NCI-H2107 treated with DMSO at 0.1 percent for 48 hours (cell line): ENCODE results near the gene RORB.
"Not testable (repeated sequence)": the region's sequence is repeated elsewhere in the genome, so short reads cannot be mapped to it uniquely, and the experiment has no call there.

Experiments used
- DNase-seq: peaks from one replicate; lab custom pipeline; 2025; ENCODE audit not compliant: unreplicated experiment; lab: John Stamatoyannopoulos, UW

RORB gene

GRCh38 chr9:74512416-74512815 is 15.3 kb downstream of the RORB start:
- no peak for DNase-seq

- DNase-seq, result no peak
Measured at GRCh38 chr9:74513221-74513620, 16.1 kb downstream of the RORB start.

- DNase-seq, result no peak
Measured at GRCh38 chr9:74517188-74517587, 20.1 kb downstream of the RORB start.

GRCh38 chr9:74519419-74519818 is 22.3 kb downstream of the RORB start:
- no peak for DNase-seq

DNA sequence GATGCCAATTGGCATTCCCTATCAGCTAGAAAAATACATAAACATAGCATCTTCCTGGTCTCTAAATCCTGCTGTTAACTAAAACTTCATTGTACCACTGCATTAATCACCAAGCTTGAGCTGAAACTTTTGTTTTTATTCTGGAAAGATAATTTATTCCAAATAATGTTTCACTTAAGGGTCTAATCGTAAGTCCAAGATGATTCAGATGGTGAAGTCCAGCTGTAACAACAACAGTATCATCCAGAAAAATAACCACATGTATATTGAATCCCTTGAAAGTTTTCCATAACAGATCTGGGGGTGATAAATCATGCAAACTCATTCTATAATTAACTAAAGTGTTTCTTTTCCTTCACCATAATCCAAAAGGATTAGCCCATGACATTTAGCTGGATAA is 23.9 kb downstream of the RORB start:
- no peak for DNase-seq

DNA sequence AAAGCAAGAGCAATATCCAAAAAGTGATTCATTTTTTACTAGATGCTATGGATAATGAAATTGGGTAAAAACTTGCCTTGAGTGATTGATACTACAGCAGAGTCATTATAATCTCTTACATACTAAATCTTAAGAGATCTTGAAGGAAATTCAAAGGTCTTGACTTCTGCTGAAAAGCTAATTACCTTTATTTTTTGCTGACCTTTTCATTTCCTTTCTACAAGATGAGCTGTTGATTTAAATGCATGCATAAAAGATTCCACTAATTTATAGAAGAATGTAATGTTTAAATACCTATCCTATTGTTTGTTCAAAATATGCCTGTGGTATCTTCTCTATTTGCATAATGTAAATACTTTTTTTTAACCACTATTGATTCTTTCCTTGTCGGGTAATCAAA is 27.2 kb downstream of the RORB start:
- no peak for DNase-seq

GRCh38 chr9:74526215-74526614 is 29.1 kb downstream of the RORB start:
- no peak for DNase-seq

- no peak for DNase-seq
Measured at GRCh38 chr9:74527718-74528117, 30.6 kb downstream of the RORB start.

DNA sequence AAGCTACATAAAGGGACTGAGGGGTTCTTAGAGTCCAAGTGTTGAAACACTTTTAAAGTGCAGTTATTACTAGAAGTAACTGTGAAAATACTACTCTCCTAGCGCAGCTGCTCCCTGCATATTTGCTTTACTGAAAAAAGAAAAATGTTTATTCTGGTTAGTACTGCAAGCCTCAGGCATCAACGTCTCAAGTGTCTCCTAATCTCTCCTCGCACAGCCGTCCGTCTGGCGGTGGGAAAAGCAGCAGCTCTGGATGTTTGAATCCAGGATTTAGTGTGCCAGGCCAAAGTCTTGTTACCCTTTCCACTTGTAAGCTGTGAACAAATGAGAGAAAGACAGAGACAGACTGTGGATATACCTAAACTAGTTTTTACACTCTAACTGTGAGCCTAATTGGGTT is 31.1 kb downstream of the RORB start:
- no peak for DNase-seq

GRCh38 chr9:74530458-74530857 is 33.3 kb downstream of the RORB start:
- not testable (repeated sequence) for DNase-seq

- no peak for DNase-seq
Measured at GRCh38 chr9:74533253-74533652, 36.1 kb downstream of the RORB start.

GRCh38 chr9:74534841-74535240 is 37.7 kb downstream of the RORB start:
- DNase-seq, result no peak

GRCh38 chr9:74543145-74543544 is 46.0 kb downstream of the RORB start:
- no peak for DNase-seq

GRCh38 chr9:74551266-74551665 is 54.1 kb downstream of the RORB start:
- no peak for DNase-seq

- DNase-seq, result peak; percentile 28
Measured at GRCh38 chr9:74554751-74555419, 57.8 kb downstream of the RORB start.

DNA sequence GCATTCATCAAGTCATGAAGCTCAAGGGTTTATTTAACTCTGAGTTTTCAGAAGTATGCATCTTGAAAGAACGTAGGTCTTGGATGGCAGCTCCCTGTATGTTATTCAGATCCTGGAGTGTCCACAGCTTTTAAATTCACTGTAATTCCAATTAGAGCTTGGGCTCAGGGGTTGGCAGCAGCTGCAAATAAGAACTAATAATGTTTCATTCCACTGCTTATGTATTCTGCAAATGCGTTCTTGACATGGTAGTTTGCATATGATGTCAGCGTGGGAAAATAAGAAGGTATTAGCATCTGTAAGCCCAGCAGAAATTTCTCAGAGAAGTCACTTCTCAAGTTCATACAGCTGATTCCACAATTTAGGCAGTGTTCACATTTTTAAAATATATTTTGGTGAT is 58.4 kb downstream of the RORB start:
- no peak for DNase-seq

- no peak for DNase-seq
Measured at GRCh38 chr9:74556685-74557084, 59.5 kb downstream of the RORB start.

GRCh38 chr9:74557571-74557970 is 60.4 kb downstream of the RORB start:
- DNase-seq, result no peak

GRCh38 chr9:74562611-74563010 is 65.5 kb downstream of the RORB start:
- no peak for DNase-seq

GRCh38 chr9:74570879-74571512 is 73.9 kb downstream of the RORB start:
- DNase-seq, result peak; percentile 4

DNA sequence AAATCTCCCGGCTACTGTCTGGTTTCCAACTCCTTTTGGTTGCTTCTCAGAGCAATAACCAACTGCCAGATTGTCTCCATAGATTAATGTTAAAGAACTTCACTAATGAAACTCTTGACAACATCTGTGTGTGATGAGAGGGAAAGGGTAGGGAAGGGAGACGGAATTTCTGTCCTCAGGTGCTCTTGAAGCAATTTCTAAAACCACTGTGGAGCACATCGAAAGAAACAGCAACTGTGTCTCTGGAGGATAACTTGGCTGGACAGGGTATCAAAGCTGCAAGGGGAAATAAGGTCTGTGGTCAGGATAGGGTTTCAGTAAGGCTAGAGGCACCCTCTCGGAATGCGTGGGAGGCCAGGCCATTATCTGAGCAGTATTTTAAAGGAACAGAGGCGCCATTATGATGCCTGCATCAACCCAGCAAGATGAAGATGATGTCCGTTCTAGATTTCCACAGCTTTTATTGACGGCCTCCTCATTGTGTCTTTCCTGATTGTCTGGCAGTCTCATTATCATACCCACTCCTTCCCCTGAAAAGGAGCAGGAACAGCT is 76.6 kb downstream of the RORB start:
- DNase-seq, result no peak

GRCh38 chr9:74576176-74576575 is 79.0 kb downstream of the RORB start:
- DNase-seq, result no peak

- no peak for DNase-seq
Measured at GRCh38 chr9:74577956-74578355, 80.8 kb downstream of the RORB start.
